GM12878 (cell line): Measurements from ENCODE around the gene GLP1R. TPM values are rescaled to one million over a fixed set of nuclear protein-coding genes. Genes with fewer than 3 reads are reported as not detected.

Source experiments
- ATAC-seq: fragments of 200-7000 bp; cut with Tn5 transposase; 3 replicates; pipeline ENCODE4 v1.9.1; 2020; ENCODE audit warnings: mild to moderate bottlenecking, moderate library complexity
- BruUV-seq: library from RNA; stranded (reverse); fragments of 400-500 nt; replicated peaks from 2 replicates; lab custom pipeline; 2021; lab: Mats Ljungman, UMichigan
- CTCF ChIA-PET: fragments of 300-600 bp; sonication (Branson Sonifier 250); formaldehyde crosslinking; extraction: SDS; loops from one replicate; lab custom pipeline; 2021; ENCODE audit warnings: inconsistent platforms; lab: Yijun Ruan, JAX
- POLR2A ChIA-PET: fragments of 350-600 bp; formaldehyde crosslinking; extraction: SDS; loops from one replicate; lab custom pipeline; 2021; ENCODE audit warnings: inconsistent platforms; lab: Charles Lee
- RAD21 ChIA-PET: fragments of 300-600 bp; sonication (Branson Sonifier 250); formaldehyde crosslinking; loops from one replicate; lab custom pipeline; 2023; ENCODE audit warnings: antibody characterized with exemption; ENCODE audit not compliant: unreplicated experiment; lab: Charles Lee
- SMC1A ChIA-PET: fragments of 300-600 bp; sonication (Branson Sonifier 250); formaldehyde crosslinking; loops from one replicate; lab custom pipeline; 2023; ENCODE audit not compliant: unreplicated experiment, uncharacterized antibody; lab: Charles Lee
- DNase-seq: peaks from one replicate; pipeline ENCODE4 v3.0.0-alpha.2; 2011; ENCODE audit warnings: low read depth, low spot score
- FAIRE-seq: peaks from 3 replicates; lab custom pipeline; 2011; peaks lifted over from hg19 to GRCh38; lab: Jason Lieb, UNC
- H2AFZ ChIP-seq: 2 replicates; pipeline ENCODE4 v1.6.0; 2011; ENCODE audit warnings: low read depth, low read length, control low read depth; ENCODE audit not compliant: control insufficient read depth
- H3K27ac ChIP-seq: 2 replicates; pipeline ENCODE4 v1.5.1; 2011; ENCODE audit warnings: control low read depth; ENCODE audit not compliant: control insufficient read depth, insufficient read depth
- H3K27me3 ChIP-seq, 2 experiments: replicated peaks in 1 of 2; 2 replicates each; pipeline versions ENCODE4 v1.6.0 to v1.6.1; 2011; ENCODE audit warnings: low read length in 1 of 2; ENCODE audit not compliant: control insufficient read depth in 2 of 2, insufficient read depth in 2 of 2
- H3K36me3 ChIP-seq, 2 experiments: 2 replicates each; pipeline ENCODE4 v1.5.1; 2011; ENCODE audit warnings: low read length in 1 of 2; ENCODE audit not compliant: control insufficient read depth in 2 of 2, insufficient read depth in 2 of 2
- H3K4me1 ChIP-seq: 2 replicates; pipeline ENCODE4 v1.6.1; 2011; ENCODE audit warnings: mild to moderate bottlenecking, low read length, moderate library complexity, mixed read lengths; ENCODE audit not compliant: control insufficient read depth, insufficient read depth
- H3K4me2 ChIP-seq: 2 replicates; pipeline ENCODE4 v1.6.0; 2011; ENCODE audit warnings: control low read depth; ENCODE audit not compliant: control insufficient read depth, insufficient read depth
- H3K4me3 ChIP-seq: fragments of 200-600 bp; sonication (generic); 2 replicates; pipeline ENCODE4 v1.5.1; 2016
- H3K79me2 ChIP-seq: 2 replicates; pipeline ENCODE4 v1.6.0; 2011; ENCODE audit warnings: low read length; ENCODE audit not compliant: control insufficient read depth, insufficient read depth
- H3K9ac ChIP-seq: 2 replicates; pipeline ENCODE4 v1.8.0; 2011; ENCODE audit warnings: low read length, control low read depth, mixed read lengths; ENCODE audit not compliant: control insufficient read depth, insufficient read depth
- H3K9me3 ChIP-seq: replicated peaks from 3 replicates; pipeline ENCODE4 v1.5.1; 2011; ENCODE audit warnings: mild to moderate bottlenecking, low read length; ENCODE audit not compliant: control insufficient read depth, insufficient read depth
- H4K20me1 ChIP-seq: 2 replicates; pipeline ENCODE4 v1.6.0; 2011; ENCODE audit not compliant: control insufficient read depth, insufficient read depth
- CHD2 ChIP-seq: IDR thresholded peaks from 2 replicates; pipeline ENCODE4 v1.6.1; 2011; ENCODE audit warnings: low read depth, low read length, improper control_type of control experiment, borderline replicate concordance
- CREB1 ChIP-seq: IDR thresholded peaks from 2 replicates; pipeline ENCODE4 v1.6.1; 2012; ENCODE audit warnings: low read depth, mild to moderate bottlenecking, inconsistent platforms
- CREM ChIP-seq: IDR thresholded peaks from 2 replicates; pipeline ENCODE4 v1.6.1; 2014; ENCODE audit warnings: antibody characterized with exemption, low read depth
- EED ChIP-seq: sonication (generic); IDR thresholded peaks from 2 replicates; pipeline ENCODE4 v1.6.1; 2016; ENCODE audit warnings: antibody characterized with exemption, low read depth
- IRF4 ChIP-seq: IDR thresholded peaks from 2 replicates; pipeline ENCODE4 v1.6.1; 2011; ENCODE audit warnings: low read depth, low read length
- IRF5 ChIP-seq: fragments of 450-650 bp; IDR thresholded peaks from 2 replicates; pipeline ENCODE4 v1.6.1; 2017; ENCODE audit warnings: borderline replicate concordance
- MEF2B ChIP-seq: fragments of 450-650 bp; IDR thresholded peaks from 2 replicates; pipeline ENCODE4 v1.6.1; 2018; ENCODE audit warnings: mild to moderate bottlenecking, moderate library complexity; ENCODE audit not compliant: partially characterized antibody, poor library complexity, severe bottlenecking
- MTA3 ChIP-seq: IDR thresholded peaks from 2 replicates; pipeline ENCODE4 v1.6.1; 2012; ENCODE audit warnings: low read length, inconsistent platforms, borderline replicate concordance
- SMARCA5 ChIP-seq: fragments of 450-650 bp; IDR thresholded peaks from 2 replicates; pipeline ENCODE4 v1.6.1; 2017; ENCODE audit warnings: mild to moderate bottlenecking
- SPI1 ChIP-seq: IDR thresholded peaks from 2 replicates; pipeline ENCODE4 v1.6.1; 2011; ENCODE audit warnings: low read depth, mild to moderate bottlenecking, low read length, moderate library complexity, borderline replicate concordance; ENCODE audit not compliant: insufficient read depth
- WGBS: methylation state at CpG from one replicate; pipeline ENCODE4 v1.1.6; 2016; ENCODE audit warnings: low lambda C conversion rate; ENCODE audit not compliant: insufficient replicate concordance, insufficient coverage; ENCODE audit errors: missing lambda C conversion rate; 5-methylcytosine and 5-hydroxymethylcytosine counted together
- in situ Hi-C: fragments of 300-500 bp; cut with MboI; formaldehyde crosslinking; loops from 9 replicates; pipeline ENCODE4 v1.14.3; 2018; ENCODE audit warnings: mixed read lengths
- intact Hi-C: fragments of 100-400 bp; cut with micrococcal nuclease; formaldehyde crosslinking; loops from one replicate; pipeline ENCODE4 v1.14.2; 2022; ENCODE audit not compliant: unreplicated experiment
- polyA plus RNA-seq, 11 experiments: library from polyadenylated mRNA; depleted of rRNA in 4 of 11; unstranded in 6 of 11; stranded (reverse) in 5 of 11; fragments of >200 nt; fragmentation: Nextera tagmentation in 4 of 11; fragmentation: Illumina TruSeq in 1 of 11; extraction: Ambion mirVana in 4 of 11; extraction: Trizol in 1 of 11; gene quantifications; 1 replicate in 1 of 11; 2 replicates in 10 of 11; pipeline versions ENCODE4 v1.2.1 to v1.2.3, GENCODE V29; 2011 to 2016; ENCODE audit warnings: inconsistent platforms in 2 of 11, missing spikeins in 2 of 11, low read depth in 1 of 11
- total RNA-seq, 4 experiments: library from RNA; depleted of rRNA in 3 of 4; stranded (reverse); fragments of >200 nt in 3 of 4; fragmentation: Illumina TruSeq in 1 of 4; extraction: Trizol in 1 of 4; gene quantifications; 2 replicates each; pipeline versions ENCODE4 v1.2.1 to v1.2.3, GENCODE V29; 2013 to 2021

GLP1R gene
- total and polyA plus RNA-seq, 10 of the 15 experiments (the other 5 are each of a cell fraction or from before 2014, with no cell fraction given), result 0.01 TPM; not detected in 9

- Histone ChIP-seq H3K9ac (no peak overlapping the region), H4K20me1 (no peaks in the 10 kb centered on the region), H3K4me3 (no peak overlapping the region), H3K9me3 (no peaks in the 10 kb centered on the region), H3K27me3 (no peaks in the 10 kb centered on the region), H3K36me3 (no peaks in the 10 kb centered on the region), H2AFZ (no peak overlapping the region), H3K4me1 (no peaks in the 10 kb centered on the region), H3K79me2 (no peaks in the 10 kb centered on the region), H3K27ac (no peak overlapping the region), H3K4me2 (no peak overlapping the region)
- 10% methylated on average over 1 of the region's 1 CpG for WGBS
- FAIRE-seq (no peak), DNase-seq (no peak), ATAC-seq (peak; percentile 90)
- no TSS peak for BruUV-seq
- SMC1A ChIA-PET, result interaction anchor here (0.8 to 1.6 kb wide), 7 partner anchors 10 to 227 kb away, joined by 3 to 6 read pairs (median 4); no protein-coding TSS in a partner anchor
- in situ Hi-C loops (no loop called here), intact Hi-C loops (no loop called here)
- TF ChIP-seq CREB1 (no peak), SPI1 (peak; percentile 33; the same call in 1 of the 2 replicates), CREM (no peak), MEF2B (peak; percentile 83), MTA3 (no peak), IRF4 (no peak), IRF5 (no peak), SMARCA5 (no peak), CHD2 (no peak), EED (no peak)
- CTCF ChIA-PET, result interaction anchor here (0.8 to 2.3 kb wide), 7 partner anchors 9 to 200 kb away, joined by 3 to 10 read pairs (median 6); partner anchors contain the start of gene SAYSD1
- POLR2A ChIA-PET, result interaction anchor here (1.5 kb wide), 1 partner anchor 11 kb away, joined by 4 read pairs; no protein-coding TSS in a partner anchor
- RAD21 ChIA-PET, result interaction anchor here (0.6 to 1.2 kb wide), 3 partner anchors 12 to 152 kb away, joined by 3 to 4 read pairs (median 3); partner anchors contain the start of gene SAYSD1
Observed at GRCh38 chr6:39102821-39103136, 54.2 kb downstream of the GLP1R start.
